HEK293T (cell line): ENCODE measurements around the gene UBAP2L.
"Not testable (repeated sequence)": the region's sequence is repeated elsewhere in the genome, so short reads cannot be mapped to it uniquely, and the experiment has no call there.

ENCODE experiments used
- CTCF ChIA-PET: fragments of 350-600 bp; formaldehyde crosslinking; extraction: SDS; loops from one replicate; lab custom pipeline; 2021; ENCODE audit warnings: antibody characterized with exemption, inconsistent platforms; lab: Yijun Ruan, JAX
- POLR2A ChIA-PET: fragments of 350-600 bp; formaldehyde crosslinking; extraction: SDS; loops from one replicate; lab custom pipeline; 2020; ENCODE audit warnings: antibody characterized with exemption, inconsistent platforms; lab: Yijun Ruan, JAX
- DNase-seq: peaks from one replicate; pipeline ENCODE4 v3.0.0; 2012; ENCODE audit warnings: mixed read lengths; ENCODE audit errors: extremely low spot score
- ARNT ChIP-seq: fragments of 450-650 bp; IDR thresholded peaks from 2 replicates; pipeline ENCODE4 v1.6.1; 2017; ENCODE audit warnings: mild to moderate bottlenecking
- BHLHE40 ChIP-seq: fragments of 450-650 bp; IDR thresholded peaks from 2 replicates; pipeline ENCODE4 v1.6.1; 2016; ENCODE audit warnings: mild to moderate bottlenecking, moderate library complexity, borderline replicate concordance
- CTBP1 ChIP-seq: fragments of 450-650 bp; IDR thresholded peaks from 2 replicates; pipeline ENCODE4 v1.6.1; 2016; ENCODE audit warnings: borderline replicate concordance
- FOXA1 ChIP-seq: fragments of 450-650 bp; IDR thresholded peaks from 2 replicates; pipeline ENCODE4 v1.6.1; 2016; ENCODE audit warnings: mild to moderate bottlenecking
- FOXK2 ChIP-seq: fragments of 450-650 bp; IDR thresholded peaks from 2 replicates; pipeline ENCODE4 v1.6.1; 2016; ENCODE audit warnings: mild to moderate bottlenecking
- FOXM1 ChIP-seq: fragments of 450-650 bp; IDR thresholded peaks from 2 replicates; pipeline ENCODE4 v1.6.1; 2017; ENCODE audit warnings: mild to moderate bottlenecking, borderline replicate concordance
- HDGF ChIP-seq: fragments of 450-650 bp; IDR thresholded peaks from 2 replicates; pipeline ENCODE4 v1.6.1; 2017; ENCODE audit warnings: antibody characterized with exemption, borderline replicate concordance
- L3MBTL2 ChIP-seq: fragments of 450-650 bp; conservative IDR thresholded peaks from 2 replicates; pipeline ENCODE4 v1.6.1; 2016; ENCODE audit warnings: mild to moderate bottlenecking
- LEF1 ChIP-seq: fragments of 450-650 bp; IDR thresholded peaks from 2 replicates; pipeline ENCODE4 v1.6.1; 2017; ENCODE audit warnings: mild to moderate bottlenecking, borderline replicate concordance
- NFRKB ChIP-seq: fragments of 450-650 bp; IDR thresholded peaks from 2 replicates; pipeline ENCODE4 v1.6.1; 2016; ENCODE audit warnings: mild to moderate bottlenecking, moderate library complexity
- SUZ12 ChIP-seq: fragments of 450-650 bp; IDR thresholded peaks from 2 replicates; pipeline ENCODE4 v1.6.1; 2016; ENCODE audit warnings: mild to moderate bottlenecking
- TARDBP ChIP-seq: fragments of 450-650 bp; IDR thresholded peaks from 2 replicates; pipeline ENCODE4 v1.6.1; 2016
- ZNF384 ChIP-seq: fragments of 450-650 bp; IDR thresholded peaks from 2 replicates; pipeline ENCODE4 v1.6.1; 2016
- TF ChIP-seq, protein P1 (sequence below): fragments of 450-650 bp; IDR thresholded peaks from 2 replicates; pipeline ENCODE4 v1.6.1; 2016

UBAP2L gene

DNA sequence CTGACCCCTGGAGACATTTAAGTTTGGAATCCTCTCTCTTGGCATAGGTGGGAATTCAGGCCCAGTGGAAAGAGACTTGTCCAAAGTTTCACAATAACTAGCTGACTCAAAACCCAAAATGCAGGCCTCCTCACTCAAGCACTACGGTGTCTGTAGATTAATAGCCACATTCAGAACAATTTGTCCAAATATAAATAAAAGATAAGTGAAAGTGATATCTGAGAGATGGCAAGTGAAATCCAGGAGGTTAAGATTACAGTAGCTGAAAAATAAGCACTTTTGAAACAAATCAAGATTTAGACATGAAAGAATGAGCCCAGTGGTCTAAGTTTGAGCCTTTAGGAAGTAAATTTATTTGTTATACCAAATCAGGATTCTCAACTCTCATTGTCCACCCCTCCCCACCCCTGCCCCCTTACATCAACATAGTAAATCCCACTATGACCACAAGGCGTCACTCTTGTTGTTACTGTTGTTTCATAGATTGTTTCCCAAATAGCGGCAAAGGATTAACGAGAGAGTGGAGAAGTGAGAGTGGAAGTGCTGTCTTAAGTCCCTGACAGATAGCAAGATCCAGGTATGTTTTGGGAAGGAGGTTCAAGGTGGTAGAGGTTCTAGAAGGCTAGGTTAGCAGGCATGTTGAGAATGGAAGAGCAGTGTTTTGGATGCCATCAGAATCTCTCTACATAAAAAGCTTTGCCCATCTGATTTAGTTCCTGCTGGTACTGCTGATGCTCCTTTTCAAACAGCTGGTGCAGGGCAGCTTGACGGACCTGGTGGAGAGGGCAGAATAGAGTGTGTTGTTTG, 21.8 kb upstream of the UBAP2L start:
- CTCF ChIA-PET, result interaction anchor here (0.5 to 1.5 kb wide), 11 partner anchors 8 to 136 kb away, joined by 3 to 7 read pairs (median 3); no protein-coding TSS in a partner anchor
- no peak for TF ChIP-seq SUZ12
- TF ChIP-seq, protein P1, sequence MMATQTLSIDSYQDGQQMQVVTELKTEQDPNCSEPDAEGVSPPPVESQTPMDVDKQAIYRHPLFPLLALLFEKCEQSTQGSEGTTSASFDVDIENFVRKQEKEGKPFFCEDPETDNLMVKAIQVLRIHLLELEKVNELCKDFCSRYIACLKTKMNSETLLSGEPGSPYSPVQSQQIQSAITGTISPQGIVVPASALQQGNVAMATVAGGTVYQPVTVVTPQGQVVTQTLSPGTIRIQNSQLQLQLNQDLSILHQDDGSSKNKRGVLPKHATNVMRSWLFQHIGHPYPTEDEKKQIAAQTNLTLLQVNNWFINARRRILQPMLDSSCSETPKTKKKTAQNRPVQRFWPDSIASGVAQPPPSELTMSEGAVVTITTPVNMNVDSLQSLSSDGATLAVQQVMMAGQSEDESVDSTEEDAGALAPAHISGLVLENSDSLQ, result peak; percentile 30; the same call in 1 of the 2 replicates
- POLR2A ChIA-PET, result interaction anchor here (0.9 to 1.4 kb wide), 4 partner anchors 12 to 21 kb away, joined by 3 to 12 read pairs (median 5); partner anchors contain the start of gene UBAP2L
- DNase-seq, result peak; percentile 67

- ChIA-PET CTCF (interaction anchor here (0.6 to 1.5 kb wide), 10 partner anchors 9 to 135 kb away, joined by 3 to 7 read pairs (median 3); no protein-coding TSS in a partner anchor), POLR2A (interaction anchor here (0.9 to 1.4 kb wide), 4 partner anchors 11 to 21 kb away, joined by 3 to 12 read pairs (median 5); partner anchors contain the start of gene UBAP2L)
- DNase-seq, result no peak
- TF ChIP-seq LEF1, result no peak
- no peak for TF ChIP-seq HDGF
- TF ChIP-seq NFRKB, result no peak
- TF ChIP-seq FOXA1, result no peak
- no peak for TF ChIP-seq ZNF384
- no peak for TF ChIP-seq L3MBTL2
- no peak for TF ChIP-seq FOXM1
- TF ChIP-seq ARNT, result no peak
- no peak for TF ChIP-seq CTBP1
- TF ChIP-seq FOXK2, result no peak
- TF ChIP-seq, protein P1, result no peak
Observed at GRCh38 chr1:154199563-154199879, 21.2 kb upstream of the UBAP2L start.

DNA sequence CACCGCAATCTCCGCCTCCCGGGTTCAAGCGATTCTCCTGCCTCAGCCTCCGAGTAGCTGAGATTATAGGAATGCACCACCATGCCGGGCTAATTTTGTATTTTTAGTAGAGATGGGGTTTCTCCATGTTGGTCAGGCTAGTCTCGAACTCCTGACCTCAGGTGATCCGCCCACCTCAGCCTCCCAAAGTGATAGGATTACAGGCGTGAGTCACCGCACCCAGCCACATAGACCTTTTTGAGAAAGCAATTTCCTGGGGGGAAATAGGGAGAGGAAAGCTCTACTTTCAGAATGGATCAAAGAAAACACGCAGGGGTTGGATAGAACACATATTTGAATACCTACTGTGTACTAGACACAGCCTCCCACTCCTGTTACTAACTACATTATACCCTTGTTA, 15.0 kb upstream of the UBAP2L start:
- POLR2A ChIA-PET, result interaction anchor here (0.6 kb wide), 1 partner anchor 76 kb away, joined by 5 read pairs; no protein-coding TSS in a partner anchor
- CTCF ChIA-PET, DNase-seq: not testable (repeated sequence)

- CTCF ChIA-PET, result no interaction called here
- POLR2A ChIA-PET, result interaction anchor here (0.6 kb wide), 1 partner anchor 76 kb away, joined by 5 read pairs; no protein-coding TSS in a partner anchor
- TF ChIP-seq FOXM1, result no peak
- no peak for TF ChIP-seq ZNF384
- no peak for TF ChIP-seq CTBP1
- no peak for TF ChIP-seq FOXK2
- no peak for TF ChIP-seq FOXA1
- DNase-seq, result no peak
Observed at GRCh38 chr1:154206196-154206595, 14.6 kb upstream of the UBAP2L start, which contains the start of gene CFAP141. Gene CFAP141 (minus strand): TSS chr1:154206333. CDS start chr1:154206307, 26 bp downstream.

GRCh38 chr1:154207262-154207661, 13.5 kb upstream of the UBAP2L start:
- no peak for TF ChIP-seq FOXA1
- no peak for TF ChIP-seq HDGF
- TF ChIP-seq ARNT, result no peak
- TF ChIP-seq BHLHE40, result no peak
- TF ChIP-seq L3MBTL2, result no peak
- TF ChIP-seq CTBP1, result no peak
- TF ChIP-seq TARDBP, result no peak
- no peak for TF ChIP-seq ZNF384
- no peak for DNase-seq
- ChIA-PET CTCF (interaction anchor here (1.8 kb wide), 1 partner anchor 64 kb away, joined by 4 read pairs; no protein-coding TSS in a partner anchor), POLR2A (interaction anchor here (0.7 to 1.3 kb wide), 3 partner anchors 9 to 13 kb away, joined by 3 to 5 read pairs (median 5); partner anchors contain the start of gene UBAP2L)

- CTCF ChIA-PET, result interaction anchor here (1.8 kb wide), 1 partner anchor 63 kb away, joined by 4 read pairs; no protein-coding TSS in a partner anchor
- DNase-seq, result no peak
- TF ChIP-seq ZNF384 (no peak), FOXM1 (no peak), NFRKB (no peak), HDGF (no peak)
- TF ChIP-seq, protein P1, result no peak
Observed at GRCh38 chr1:154208677-154209388, 11.9 kb upstream of the UBAP2L start.

More at GRCh38 chr1:154208677-154209388, 11.9 kb upstream of the UBAP2L start:
- POLR2A ChIA-PET, result interaction anchor here (1.6 kb wide), 1 partner anchor 12 kb away, joined by 6 read pairs; the partner anchor contains the start of gene UBAP2L
